ENCODE measurements around the gene EDC4. TPM values are rescaled to one million over a fixed set of nuclear protein-coding genes. Genes with fewer than 3 reads are reported as not detected.
A peak's percentile ranks its signal among the peaks of the same experiment; 100 is the strongest.

Gene EDC4
- total and polyA plus RNA-seq, 9 of the 15 experiments (the other 6 are each of a cell fraction or from before 2014, with no cell fraction given), result 1.1 to 131 (median 74.0) TPM

DNA sequence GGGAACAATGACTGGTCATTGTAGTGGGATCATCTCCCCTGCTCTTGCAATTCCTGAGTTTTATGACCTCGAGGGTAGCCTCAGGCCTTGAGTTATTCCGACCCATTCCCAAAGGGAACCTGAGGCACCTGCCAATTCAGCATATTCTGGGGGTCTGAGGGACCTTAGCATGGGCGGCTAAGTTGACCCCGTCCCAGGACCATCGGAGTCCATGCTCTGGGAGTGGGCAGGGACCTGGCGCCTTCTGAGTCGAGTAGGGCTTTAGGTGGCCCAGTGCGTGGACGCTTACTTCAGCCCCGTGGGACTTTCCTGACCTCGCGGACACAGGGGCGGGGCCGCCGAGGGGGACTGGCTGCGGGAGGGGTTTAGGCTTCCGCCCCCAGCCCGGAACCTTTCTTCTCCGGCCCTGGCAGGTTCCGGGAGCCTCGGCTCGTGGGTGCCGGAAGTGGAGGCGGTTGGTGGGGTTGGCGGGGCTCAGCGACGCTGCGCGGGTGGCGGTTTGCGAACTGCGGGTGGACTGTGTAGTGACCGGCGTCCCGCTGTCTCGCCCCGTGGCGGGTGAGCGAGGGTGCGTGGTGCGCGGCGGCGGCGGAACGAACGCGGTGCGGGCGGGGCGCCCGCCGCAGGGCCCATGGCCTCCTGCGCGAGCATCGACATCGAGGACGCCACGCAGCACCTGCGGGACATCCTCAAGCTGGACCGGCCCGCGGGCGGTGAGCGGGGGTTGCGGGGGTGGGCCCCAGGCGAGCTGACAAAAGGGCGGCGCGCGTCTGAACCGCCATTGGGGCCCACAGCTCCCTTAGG lies at the start of gene EDC4 (continued):
- TF ChIP-seq, protein P1, sequence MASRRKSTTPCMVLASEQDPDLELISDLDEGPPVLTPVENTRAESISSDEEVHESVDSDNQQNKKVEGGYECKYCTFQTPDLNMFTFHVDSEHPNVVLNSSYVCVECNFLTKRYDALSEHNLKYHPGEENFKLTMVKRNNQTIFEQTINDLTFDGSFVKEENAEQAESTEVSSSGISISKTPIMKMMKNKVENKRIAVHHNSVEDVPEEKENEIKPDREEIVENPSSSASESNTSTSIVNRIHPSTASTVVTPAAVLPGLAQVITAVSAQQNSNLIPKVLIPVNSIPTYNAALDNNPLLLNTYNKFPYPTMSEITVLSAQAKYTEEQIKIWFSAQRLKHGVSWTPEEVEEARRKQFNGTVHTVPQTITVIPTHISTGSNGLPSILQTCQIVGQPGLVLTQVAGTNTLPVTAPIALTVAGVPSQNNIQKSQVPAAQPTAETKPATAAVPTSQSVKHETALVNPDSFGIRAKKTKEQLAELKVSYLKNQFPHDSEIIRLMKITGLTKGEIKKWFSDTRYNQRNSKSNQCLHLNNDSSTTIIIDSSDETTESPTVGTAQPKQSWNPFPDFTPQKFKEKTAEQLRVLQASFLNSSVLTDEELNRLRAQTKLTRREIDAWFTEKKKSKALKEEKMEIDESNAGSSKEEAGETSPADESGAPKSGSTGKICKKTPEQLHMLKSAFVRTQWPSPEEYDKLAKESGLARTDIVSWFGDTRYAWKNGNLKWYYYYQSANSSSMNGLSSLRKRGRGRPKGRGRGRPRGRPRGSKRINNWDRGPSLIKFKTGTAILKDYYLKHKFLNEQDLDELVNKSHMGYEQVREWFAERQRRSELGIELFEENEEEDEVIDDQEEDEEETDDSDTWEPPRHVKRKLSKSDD (conservative IDR thresholded peaks at IDR 0.05; ENCODE audit: low read length), result peak; percentile 20; the same call in 1 of the 2 replicates
- TF ChIP-seq E2F3 (CRISPR knock-in tag; IDR thresholded peaks at IDR 0.05) (peak; percentile 77; the same call in 1 of the 2 replicates), L3MBTL2 (IDR thresholded peaks at IDR 0.05) (peak; percentile 80), NCOA4 (IDR thresholded peaks at IDR 0.05; ENCODE audit: partially characterized antibody) (no peak), KLF13 (tag; IDR thresholded peaks at IDR 0.05; ENCODE audit: borderline replicate concordance, low read depth) (peak; percentile 88), NR2C2 (CRISPR knock-in tag; IDR thresholded peaks at IDR 0.05) (peak; percentile 67; the same call in 1 of the 2 replicates), NR2C2 (tag; IDR thresholded peaks at IDR 0.05) (peak; percentile 88), TARDBP (IDR thresholded peaks at IDR 0.05) (peak; percentile 86), GTF2A2 (tag; IDR thresholded peaks at IDR 0.05) (no peak), ETV6 (IDR thresholded peaks at IDR 0.05; ENCODE audit: borderline replicate concordance in 1 of 2, low read depth in 2 of 2, low read length in 1 of 2) (no peak), ETV6 (CRISPR knock-in tag; IDR thresholded peaks at IDR 0.05; ENCODE audit: borderline replicate concordance) (peak; percentile 81; the same call in 1 of the 2 replicates), PHF20 (IDR thresholded peaks at IDR 0.05; ENCODE audit: partially characterized antibody) (peak; percentile 90), ZNF76 (CRISPR knock-in tag; IDR thresholded peaks at IDR 0.05; ENCODE audit: borderline replicate concordance) (peak; percentile 28; the same call in 1 of the 2 replicates), ZNF217 (CRISPR knock-in tag; IDR thresholded peaks at IDR 0.05) (peak; percentile 71; the same call in 1 of the 2 replicates)
- TF ChIP-seq, protein P2, sequence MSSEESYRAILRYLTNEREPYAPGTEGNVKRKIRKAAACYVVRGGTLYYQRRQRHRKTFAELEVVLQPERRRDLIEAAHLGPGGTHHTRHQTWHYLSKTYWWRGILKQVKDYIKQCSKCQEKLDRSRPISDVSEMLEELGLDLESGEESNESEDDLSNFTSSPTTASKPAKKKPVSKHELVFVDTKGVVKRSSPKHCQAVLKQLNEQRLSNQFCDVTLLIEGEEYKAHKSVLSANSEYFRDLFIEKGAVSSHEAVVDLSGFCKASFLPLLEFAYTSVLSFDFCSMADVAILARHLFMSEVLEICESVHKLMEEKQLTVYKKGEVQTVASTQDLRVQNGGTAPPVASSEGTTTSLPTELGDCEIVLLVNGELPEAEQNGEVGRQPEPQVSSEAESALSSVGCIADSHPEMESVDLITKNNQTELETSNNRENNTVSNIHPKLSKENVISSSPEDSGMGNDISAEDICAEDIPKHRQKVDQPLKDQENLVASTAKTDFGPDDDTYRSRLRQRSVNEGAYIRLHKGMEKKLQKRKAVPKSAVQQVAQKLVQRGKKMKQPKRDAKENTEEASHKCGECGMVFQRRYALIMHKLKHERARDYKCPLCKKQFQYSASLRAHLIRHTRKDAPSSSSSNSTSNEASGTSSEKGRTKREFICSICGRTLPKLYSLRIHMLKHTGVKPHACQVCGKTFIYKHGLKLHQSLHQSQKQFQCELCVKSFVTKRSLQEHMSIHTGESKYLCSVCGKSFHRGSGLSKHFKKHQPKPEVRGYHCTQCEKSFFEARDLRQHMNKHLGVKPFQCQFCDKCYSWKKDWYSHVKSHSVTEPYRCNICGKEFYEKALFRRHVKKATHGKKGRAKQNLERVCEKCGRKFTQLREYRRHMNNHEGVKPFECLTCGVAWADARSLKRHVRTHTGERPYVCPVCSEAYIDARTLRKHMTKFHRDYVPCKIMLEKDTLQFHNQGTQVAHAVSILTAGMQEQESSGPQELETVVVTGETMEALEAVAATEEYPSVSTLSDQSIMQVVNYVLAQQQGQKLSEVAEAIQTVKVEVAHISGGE (CRISPR knock-in tag; IDR thresholded peaks at IDR 0.05), result peak; percentile 97 to 100 (median 99)
- TF ChIP-seq, protein P3, sequence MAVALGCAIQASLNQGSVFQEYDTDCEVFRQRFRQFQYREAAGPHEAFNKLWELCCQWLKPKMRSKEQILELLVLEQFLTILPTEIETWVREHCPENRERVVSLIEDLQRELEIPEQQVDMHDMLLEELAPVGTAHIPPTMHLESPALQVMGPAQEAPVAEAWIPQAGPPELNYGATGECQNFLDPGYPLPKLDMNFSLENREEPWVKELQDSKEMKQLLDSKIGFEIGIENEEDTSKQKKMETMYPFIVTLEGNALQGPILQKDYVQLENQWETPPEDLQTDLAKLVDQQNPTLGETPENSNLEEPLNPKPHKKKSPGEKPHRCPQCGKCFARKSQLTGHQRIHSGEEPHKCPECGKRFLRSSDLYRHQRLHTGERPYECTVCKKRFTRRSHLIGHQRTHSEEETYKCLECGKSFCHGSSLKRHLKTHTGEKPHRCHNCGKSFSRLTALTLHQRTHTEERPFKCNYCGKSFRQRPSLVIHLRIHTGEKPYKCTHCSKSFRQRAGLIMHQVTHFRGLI (CRISPR knock-in tag; IDR thresholded peaks at IDR 0.05), result no peak
- TF ChIP-seq, protein P4, sequence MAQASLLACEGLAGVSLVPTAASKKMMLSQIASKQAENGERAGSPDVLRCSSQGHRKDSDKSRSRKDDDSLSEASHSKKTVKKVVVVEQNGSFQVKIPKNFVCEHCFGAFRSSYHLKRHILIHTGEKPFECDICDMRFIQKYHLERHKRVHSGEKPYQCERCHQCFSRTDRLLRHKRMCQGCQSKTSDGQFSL (CRISPR knock-in tag; IDR thresholded peaks at IDR 0.05), result peak; percentile 85
- TF ChIP-seq, protein P4 (tag; IDR thresholded peaks at IDR 0.05), result no peak
